ENCODE measurements around the gene DMRT1.

GRCh38 chr9:899440-900184 lies 58.1 kb downstream of the DMRT1 start:
- TF ChIP-seq CREB1 (IDR thresholded peaks at IDR 0.05; ENCODE audit: low read depth) (no peak), TAF1 (IDR thresholded peaks at IDR 0.05; ENCODE audit: low read depth) (no peak), REST (IDR thresholded peaks at IDR 0.05; ENCODE audit: low read depth) (no peak)

All from Ishikawa (cell line).